Uterus (tissue), 2 donors: ENCODE data around the gene ALG1.

Experiments
- POLR2A ChIP-seq, 2 donors: fragments of 450-650 bp; IDR thresholded peaks; one replicate each; pipeline ENCODE4 v1.6.1; 2016; ENCODE audit warnings: antibody characterized with exemption in 2 of 2, mild to moderate bottlenecking in 1 of 2, moderate library complexity in 1 of 2
- TF ChIP-seq, protein P1 (sequence below), 4 experiments: fragments of 200-600 bp in 2 of 4; fragments of 450-650 bp in 2 of 4; sonication (generic) in 2 of 4; IDR thresholded peaks; one replicate each; pipeline ENCODE4 v1.5.1; 2016 to 2019; ENCODE audit warnings: antibody characterized with exemption in 4 of 4, mild to moderate bottlenecking in 2 of 4, moderate library complexity in 1 of 4

DNA sequence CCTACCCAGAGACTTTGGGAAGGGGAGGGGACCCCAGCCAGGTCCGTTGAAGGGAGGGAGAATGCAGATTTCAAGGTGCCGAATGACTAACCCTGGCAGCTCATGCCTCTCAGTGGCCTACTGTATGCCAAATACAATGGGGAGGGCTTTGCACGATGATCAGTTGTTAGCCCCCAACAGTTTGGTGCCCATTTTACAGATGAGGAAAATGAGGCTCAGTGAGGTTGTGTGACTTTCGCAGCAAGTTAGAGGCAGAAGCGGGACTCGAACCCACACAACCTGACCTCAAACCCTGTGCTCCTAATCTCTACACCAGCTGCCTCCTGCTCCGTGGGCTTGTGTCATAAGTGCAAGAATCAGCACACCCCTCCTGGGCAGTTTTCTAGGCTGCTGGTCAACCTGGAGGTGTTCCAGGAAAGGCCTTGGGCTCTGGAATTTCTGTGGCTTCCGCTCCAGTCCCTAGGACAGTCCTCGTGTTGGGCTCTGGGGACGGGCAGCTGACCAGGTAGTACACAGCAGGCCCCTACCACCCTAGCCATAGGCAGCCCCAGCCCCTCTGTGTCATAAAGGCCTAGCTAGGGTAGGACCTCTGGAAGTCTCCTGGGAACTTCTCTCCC lies 26.0 kb upstream of the ALG1 start:
- TF ChIP-seq, protein P1, sequence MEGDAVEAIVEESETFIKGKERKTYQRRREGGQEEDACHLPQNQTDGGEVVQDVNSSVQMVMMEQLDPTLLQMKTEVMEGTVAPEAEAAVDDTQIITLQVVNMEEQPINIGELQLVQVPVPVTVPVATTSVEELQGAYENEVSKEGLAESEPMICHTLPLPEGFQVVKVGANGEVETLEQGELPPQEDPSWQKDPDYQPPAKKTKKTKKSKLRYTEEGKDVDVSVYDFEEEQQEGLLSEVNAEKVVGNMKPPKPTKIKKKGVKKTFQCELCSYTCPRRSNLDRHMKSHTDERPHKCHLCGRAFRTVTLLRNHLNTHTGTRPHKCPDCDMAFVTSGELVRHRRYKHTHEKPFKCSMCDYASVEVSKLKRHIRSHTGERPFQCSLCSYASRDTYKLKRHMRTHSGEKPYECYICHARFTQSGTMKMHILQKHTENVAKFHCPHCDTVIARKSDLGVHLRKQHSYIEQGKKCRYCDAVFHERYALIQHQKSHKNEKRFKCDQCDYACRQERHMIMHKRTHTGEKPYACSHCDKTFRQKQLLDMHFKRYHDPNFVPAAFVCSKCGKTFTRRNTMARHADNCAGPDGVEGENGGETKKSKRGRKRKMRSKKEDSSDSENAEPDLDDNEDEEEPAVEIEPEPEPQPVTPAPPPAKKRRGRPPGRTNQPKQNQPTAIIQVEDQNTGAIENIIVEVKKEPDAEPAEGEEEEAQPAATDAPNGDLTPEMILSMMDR (IDR thresholded peaks at IDR 0.05): no peak
- no peak for TF ChIP-seq POLR2A (IDR thresholded peaks at IDR 0.05)
